T-helper 17 cell (primary cell): ENCODE results near the gene CLEC4G. TPM values are rescaled to one million over a fixed set of nuclear protein-coding genes. Genes with fewer than 3 reads are reported as not detected.
A peak's percentile ranks its signal among the peaks of the same experiment; 100 is the strongest.
"Not testable (repeated sequence)": the region's sequence is repeated elsewhere in the genome, so short reads cannot be mapped to it uniquely, and the experiment has no call there.

Experiments used
- ATAC-seq: fragments of 150-1000 bp; cut with Tn5 transposase; 2 replicates; pipeline ENCODE4 v1.10.0; 2021; ENCODE audit warnings: mild to moderate bottlenecking, moderate library complexity
- DNase-seq, 3 donors: peaks; one replicate each; pipeline versions ENCODE4 v3.0.0 to v3.0.0-alpha.2; 2020 to 2021
- H3K9me3 ChIP-seq: one replicate; pipeline ENCODE4 v1.7.0; 2013; ENCODE audit warnings: low read length, mild to moderate bottlenecking; ENCODE audit not compliant: control insufficient read depth, poor library complexity, severe bottlenecking
- H3K27ac Mint-ChIP-seq: one replicate; pipeline ENCODE4 v1.8.0; 2022; ENCODE audit warnings: mild to moderate bottlenecking, moderate library complexity, mixed read lengths
- H3K27me3 Mint-ChIP-seq: one replicate; pipeline ENCODE4 v1.8.0; 2022; ENCODE audit warnings: mixed read lengths
- H3K36me3 Mint-ChIP-seq: one replicate; pipeline ENCODE4 v1.8.0; 2022; ENCODE audit warnings: low read depth, mixed read lengths
- H3K4me1 Mint-ChIP-seq: one replicate; pipeline ENCODE4 v1.8.0; 2022; ENCODE audit warnings: mild to moderate bottlenecking, mixed read lengths
- H3K4me3 Mint-ChIP-seq: one replicate; pipeline ENCODE4 v1.8.0; 2022; ENCODE audit warnings: mild to moderate bottlenecking, moderate library complexity, mixed read lengths
- total RNA-seq, 4 donors: library from RNA in 2 of 4; stranded (reverse) in 2 of 4; gene quantifications; one replicate each; pipeline ENCODE4 v1.2.3 and lab custom pipeline; 2022 to 2026

Gene CLEC4G
- total RNA-seq, result not detected
- total RNA-seq (lab: John Stamatoyannopoulos, UW), result 0 reads per million in 2 donors

- Mint-ChIP-seq H3K27ac (no peak within 1 kb of the TSS), H3K36me3 (peaks cover 11% of the 10 kb centered on the region), H3K4me3 (no peak within 1 kb of the TSS), H3K27me3 (peaks cover 44% of the 10 kb centered on the region), H3K4me1 (peaks cover 10% of the 10 kb centered on the region)
- DNase-seq (no peak), ATAC-seq (no peak)
- H3K9me3 ChIP-seq, result no peaks in the 10 kb centered on the region
Observed at GRCh38 chr19:7732045-7732444, at the start of gene CLEC4G. Gene CLEC4G (minus strand): TSS chr19:7732110. CDS start chr19:7732102, 8 bp downstream.

DNA sequence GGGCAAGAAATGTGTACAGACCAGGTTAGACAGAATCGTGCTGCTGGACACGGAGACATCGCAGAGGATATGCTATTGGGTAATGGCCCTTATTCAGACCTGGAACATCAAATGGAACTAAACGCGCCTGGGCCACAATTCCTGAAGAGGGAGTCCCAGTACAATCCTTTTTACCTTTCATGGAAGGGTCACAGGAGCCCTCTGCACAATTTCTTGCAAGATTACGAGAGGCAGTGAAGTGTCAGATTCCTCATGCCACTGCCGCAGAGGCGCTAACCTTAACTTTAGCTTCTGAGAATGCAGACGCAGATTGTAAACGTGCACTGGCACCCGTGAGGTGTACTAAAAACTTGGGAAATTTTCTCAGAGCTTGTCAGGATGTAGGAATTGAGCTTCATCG, 49.2 kb upstream of the CLEC4G start:
- no peaks in the 10 kb centered on the region for H3K9me3 ChIP-seq
- peaks cover 2% of the 10 kb centered on the region for H3K4me1 Mint-ChIP-seq
- no peak overlapping the region for H3K4me3 Mint-ChIP-seq
- H3K36me3 Mint-ChIP-seq, result peaks cover 4% of the 10 kb centered on the region
- H3K27ac Mint-ChIP-seq, result no peak overlapping the region
- H3K27me3 Mint-ChIP-seq, result peaks cover 24% of the 10 kb centered on the region
- DNase-seq (no peak), ATAC-seq (no peak)

DNA sequence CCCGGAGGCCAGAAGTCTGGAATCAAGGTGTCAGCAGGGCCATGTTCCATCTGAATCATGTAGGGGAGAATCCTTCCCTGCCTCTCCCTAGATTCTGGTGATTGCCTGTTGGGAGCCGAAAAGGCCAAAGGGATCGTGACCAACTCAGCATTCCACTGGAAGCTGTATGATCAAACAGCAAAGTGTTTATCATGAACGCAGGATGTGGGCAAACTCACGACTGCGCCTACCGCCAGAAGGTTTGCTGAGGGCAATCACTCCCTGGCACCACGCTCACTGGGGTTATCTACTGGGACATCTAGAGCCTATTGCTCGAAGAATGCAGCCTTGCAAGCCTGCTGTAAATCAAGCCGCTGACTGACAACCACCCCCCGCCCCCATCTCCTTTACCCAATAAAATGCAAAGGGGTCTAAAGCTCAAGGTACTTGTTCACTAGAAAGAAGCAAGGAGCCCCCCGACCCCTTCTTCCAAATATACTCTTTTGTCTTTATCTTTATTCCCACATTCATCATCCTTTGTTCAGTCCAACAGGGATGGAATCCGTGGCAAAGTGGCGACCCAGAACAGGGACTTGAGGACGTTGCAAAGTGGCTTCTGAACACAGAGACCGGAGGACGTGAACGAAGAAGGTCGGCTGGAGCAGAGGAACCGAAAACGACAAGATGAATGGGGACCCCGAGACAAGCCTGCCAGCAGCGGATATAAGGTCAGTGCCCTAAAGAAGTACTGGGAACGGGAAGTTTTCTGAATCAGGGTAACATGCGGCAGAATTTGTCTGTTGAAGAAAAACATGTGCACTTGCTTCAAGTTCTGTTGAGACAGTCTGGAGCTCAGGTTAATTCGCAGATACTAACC, 47.9 kb upstream of the CLEC4G start:
- ATAC-seq (no peak), DNase-seq (no peak)
- no peaks in the 10 kb centered on the region for H3K9me3 ChIP-seq
- Mint-ChIP-seq H3K4me3 (no peak overlapping the region), H3K27me3 (peaks cover 24% of the 10 kb centered on the region), H3K36me3 (peaks cover 4% of the 10 kb centered on the region), H3K27ac (no peak overlapping the region), H3K4me1 (peaks cover 2% of the 10 kb centered on the region)

GRCh38 chr19:7778081-7778480, 46.2 kb upstream of the CLEC4G start:
- Mint-ChIP-seq H3K27me3 (peaks cover 14% of the 10 kb centered on the region), H3K27ac (no peak overlapping the region), H3K4me3 (no peak overlapping the region), H3K4me1 (peaks cover 2% of the 10 kb centered on the region), H3K36me3 (peaks cover 2% of the 10 kb centered on the region)
- H3K9me3 ChIP-seq, result no peaks in the 10 kb centered on the region
- ATAC-seq (no peak), DNase-seq (no peak)

- Mint-ChIP-seq H3K27ac (no peak overlapping the region), H3K4me3 (no peak overlapping the region), H3K4me1 (peaks cover 7% of the 10 kb centered on the region), H3K27me3 (peaks cover 1% of the 10 kb centered on the region), H3K36me3 (peaks cover 2% of the 10 kb centered on the region)
- ATAC-seq (no peak), DNase-seq (no peak)
- no peaks in the 10 kb centered on the region for H3K9me3 ChIP-seq
Observed at GRCh38 chr19:7775761-7776160, 43.9 kb upstream of the CLEC4G start.

- peaks cover 2% of the 10 kb centered on the region for H3K36me3 Mint-ChIP-seq
- peaks cover 7% of the 10 kb centered on the region for H3K4me1 Mint-ChIP-seq
- no peak for ATAC-seq
- DNase-seq, result no peak
- H3K4me3 Mint-ChIP-seq, result no peak overlapping the region
- no peaks in the 10 kb centered on the region for H3K27me3 Mint-ChIP-seq
- H3K9me3 ChIP-seq, result no peaks in the 10 kb centered on the region
- no peak overlapping the region for H3K27ac Mint-ChIP-seq
Observed at GRCh38 chr19:7773841-7774240, 41.9 kb upstream of the CLEC4G start.

- Mint-ChIP-seq H3K4me1 (peaks cover 7% of the 10 kb centered on the region), H3K27me3 (peaks cover 8% of the 10 kb centered on the region), H3K27ac (peak overlapping the region; percentile 79), H3K4me3 (peak overlapping the region; percentile 68), H3K36me3 (peaks cover 2% of the 10 kb centered on the region)
- peak; percentile 49 for ATAC-seq
- no peak for DNase-seq
- H3K9me3 ChIP-seq, result no peaks in the 10 kb centered on the region
Observed at GRCh38 chr19:7772752-7773291, 40.9 kb upstream of the CLEC4G start.

DNA sequence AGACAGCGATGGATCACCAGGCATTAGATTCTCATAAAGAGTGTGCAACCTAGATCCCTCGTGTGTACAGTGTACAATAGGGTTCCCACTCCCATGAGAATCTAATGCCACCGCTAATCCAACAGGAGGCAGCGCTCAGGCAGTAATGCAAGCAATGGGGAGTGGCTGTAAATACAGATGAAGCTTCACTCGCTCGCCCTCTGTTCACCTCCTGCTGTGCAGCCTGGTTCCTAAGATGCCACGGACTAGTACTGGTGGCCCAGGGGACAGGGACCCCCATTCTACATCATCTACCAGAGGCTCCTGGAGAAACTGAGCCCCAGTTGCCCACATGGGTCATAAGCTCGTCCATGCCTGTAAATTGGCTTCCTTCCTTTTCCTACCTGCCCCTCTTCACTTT, 39.2 kb upstream of the CLEC4G start:
- peaks cover 4% of the 10 kb centered on the region for H3K36me3 Mint-ChIP-seq
- H3K4me3 Mint-ChIP-seq, result no peak overlapping the region
- no peak for DNase-seq
- H3K9me3 ChIP-seq, result no peaks in the 10 kb centered on the region
- peaks cover 19% of the 10 kb centered on the region for H3K27me3 Mint-ChIP-seq
- no peak overlapping the region for H3K27ac Mint-ChIP-seq
- no peak for ATAC-seq
- peaks cover 7% of the 10 kb centered on the region for H3K4me1 Mint-ChIP-seq

DNA sequence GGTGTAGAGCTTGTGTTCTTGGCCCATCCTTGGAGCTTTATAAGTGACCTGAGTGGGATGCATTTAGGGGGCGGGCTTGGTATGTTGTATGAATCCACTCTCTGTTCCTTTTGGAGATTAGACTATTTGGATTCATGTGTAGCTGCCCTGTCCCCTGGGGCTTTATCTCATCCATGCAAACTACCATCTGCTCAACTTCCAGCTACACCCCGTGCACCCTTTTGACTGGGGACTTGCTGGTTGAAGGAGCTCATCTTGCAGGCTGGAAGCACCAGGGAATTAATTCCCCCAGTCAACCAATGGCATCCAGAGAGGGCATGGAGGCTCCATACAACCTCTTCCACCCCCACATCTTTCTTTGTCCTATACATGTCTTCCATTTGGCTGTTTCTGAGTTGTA, 37.3 kb upstream of the CLEC4G start:
- H3K27ac Mint-ChIP-seq, result no peak overlapping the region
- DNase-seq (no peak), ATAC-seq (no peak)
- H3K9me3 ChIP-seq, result no peaks in the 10 kb centered on the region
- no peak overlapping the region for H3K4me3 Mint-ChIP-seq
- peaks cover 19% of the 10 kb centered on the region for H3K27me3 Mint-ChIP-seq
- H3K4me1 Mint-ChIP-seq, result peaks cover 7% of the 10 kb centered on the region
- H3K36me3 Mint-ChIP-seq, result peaks cover 4% of the 10 kb centered on the region

DNA sequence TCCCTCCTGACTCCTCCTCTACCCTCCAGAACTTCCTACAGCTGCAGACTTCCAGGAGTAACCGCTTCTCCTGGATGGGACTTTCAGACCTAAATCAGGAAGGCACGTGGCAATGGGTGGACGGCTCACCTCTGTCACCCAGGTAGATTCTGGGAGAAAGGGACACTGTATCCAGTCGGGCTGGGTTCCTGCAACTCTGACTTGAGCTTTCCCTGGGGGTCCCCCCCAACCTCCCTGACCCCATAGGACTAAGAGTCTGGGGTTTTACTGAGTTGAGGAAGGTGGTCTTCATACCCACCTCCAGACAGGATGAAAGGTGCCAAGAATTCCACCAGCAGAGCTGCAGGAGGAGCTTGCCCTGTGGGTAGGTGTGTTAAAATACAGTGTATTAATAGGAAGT, 35.6 kb upstream of the CLEC4G start:
- Mint-ChIP-seq H3K27me3 (peaks cover 25% of the 10 kb centered on the region), H3K4me3 (no peak overlapping the region), H3K27ac (no peak overlapping the region), H3K4me1 (peaks cover 6% of the 10 kb centered on the region), H3K36me3 (peaks cover 5% of the 10 kb centered on the region)
- DNase-seq, result no peak
- no peak for ATAC-seq
- no peaks in the 10 kb centered on the region for H3K9me3 ChIP-seq

DNA sequence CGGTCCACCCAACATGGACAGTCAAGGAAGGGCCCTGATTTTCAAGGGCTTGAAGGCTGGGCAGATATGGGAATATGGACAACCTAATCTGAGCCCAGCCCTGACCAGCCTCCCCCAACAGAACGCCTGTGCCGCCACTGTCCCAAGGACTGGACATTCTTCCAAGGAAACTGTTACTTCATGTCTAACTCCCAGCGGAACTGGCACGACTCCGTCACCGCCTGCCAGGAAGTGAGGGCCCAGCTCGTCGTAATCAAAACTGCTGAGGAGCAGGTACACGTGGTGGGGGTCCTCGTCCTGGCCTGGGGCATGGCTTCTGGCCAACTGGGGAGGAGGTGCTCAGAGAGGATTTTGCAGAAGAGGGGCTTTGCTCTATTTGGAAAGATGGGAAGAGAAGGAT, 34.6 kb upstream of the CLEC4G start:
- peaks cover 25% of the 10 kb centered on the region for H3K27me3 Mint-ChIP-seq
- peaks cover 5% of the 10 kb centered on the region for H3K4me1 Mint-ChIP-seq
- no peaks in the 10 kb centered on the region for H3K9me3 ChIP-seq
- peak overlapping the region; percentile 37 for H3K27ac Mint-ChIP-seq
- peaks cover 5% of the 10 kb centered on the region for H3K36me3 Mint-ChIP-seq
- ATAC-seq, result no peak
- no peak overlapping the region for H3K4me3 Mint-ChIP-seq
- DNase-seq, result no peak

- not testable (repeated sequence) for ATAC-seq
Observed at GRCh38 chr19:7765043-7765442, 33.1 kb upstream of the CLEC4G start.

GRCh38 chr19:7764157-7764556, 32.2 kb upstream of the CLEC4G start:
- not testable (repeated sequence) for DNase-seq, H3K27ac Mint-ChIP-seq, H3K9me3 ChIP-seq, H3K4me1 Mint-ChIP-seq, ATAC-seq, H3K4me3 Mint-ChIP-seq, H3K36me3 Mint-ChIP-seq
- peaks cover 25% of the 10 kb centered on the region for H3K27me3 Mint-ChIP-seq

More at GRCh38 chr19:7765043-7765442, 33.1 kb upstream of the CLEC4G start:
- not testable (repeated sequence) for H3K4me1 Mint-ChIP-seq, H3K27ac Mint-ChIP-seq, H3K36me3 Mint-ChIP-seq, H3K9me3 ChIP-seq, H3K4me3 Mint-ChIP-seq, DNase-seq
- H3K27me3 Mint-ChIP-seq, result peaks cover 25% of the 10 kb centered on the region

DNA sequence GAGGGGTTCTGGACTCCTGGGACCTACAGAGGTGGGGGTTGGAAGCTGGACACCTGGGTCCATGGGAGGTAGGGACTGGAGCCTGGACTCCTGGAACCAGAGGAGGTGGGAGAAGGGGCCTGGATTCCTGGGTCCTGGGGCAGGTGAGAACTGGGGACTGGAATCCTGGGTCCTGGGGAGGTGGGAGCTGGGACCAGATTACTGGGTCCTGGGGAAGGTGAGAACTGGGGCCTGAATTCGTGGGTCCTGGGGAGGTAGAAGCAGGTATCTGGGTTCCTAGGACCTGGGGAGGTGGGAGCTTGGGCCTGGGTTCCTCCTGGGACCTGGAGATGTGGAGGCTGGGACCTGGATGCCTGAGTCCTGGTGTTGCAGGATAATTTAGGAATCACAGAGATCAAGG, 31.8 kb upstream of the CLEC4G start:
- no peak for ATAC-seq
- Mint-ChIP-seq H3K36me3 (peaks cover 5% of the 10 kb centered on the region), H3K27me3 (peaks cover 25% of the 10 kb centered on the region), H3K4me3 (no peak overlapping the region), H3K27ac (peak overlapping the region; percentile 46), H3K4me1 (peaks cover 5% of the 10 kb centered on the region)
- peaks cover 5% of the 10 kb centered on the region for H3K9me3 ChIP-seq
- DNase-seq, result no peak
